ENCODE results near the gene TAPBP.
A peak's percentile ranks its signal among the peaks of the same experiment; 100 is the strongest.

The TAPBP gene

GRCh38 chr6:33314943-33315792 lies 1.3 kb upstream of the TAPBP start:
- DNase-seq (ENCODE audit: low read depth) = peak; percentile 67
- H3K4me3 ChIP-seq (ENCODE audit: low read depth, low read length) = peak overlapping the region; percentile 87
- TF ChIP-seq CTCF (IDR thresholded peaks at IDR 0.05; ENCODE audit: insufficient read depth, low read depth, low read length, missing control alignments) = no peak

DNA sequence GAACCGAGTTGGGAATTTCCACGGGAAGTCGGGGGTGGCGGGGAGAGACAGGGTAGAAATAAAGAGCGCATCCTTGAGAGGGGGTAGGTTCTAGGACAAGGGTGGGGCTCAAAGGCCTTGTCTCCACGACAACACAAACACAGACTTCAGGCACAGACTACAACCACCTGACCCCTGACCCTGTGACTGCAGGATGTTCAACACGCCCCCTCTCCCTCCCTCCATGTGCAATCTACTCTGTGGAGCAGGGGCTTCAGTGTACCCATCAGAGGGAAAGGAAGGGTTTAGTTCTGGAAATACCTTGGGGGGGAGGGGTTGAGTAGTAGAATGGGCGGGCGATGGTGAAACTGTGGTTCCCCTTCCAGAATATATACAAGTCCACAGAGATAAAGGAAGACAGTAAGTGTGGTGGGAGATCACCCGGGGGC lies 651 bp upstream of the TAPBP start:
- TF ChIP-seq CTCF (IDR thresholded peaks at IDR 0.05; ENCODE audit: insufficient read depth, low read depth, low read length, missing control alignments) = no peak
- peak overlapping the region; percentile 87 for H3K4me3 ChIP-seq (ENCODE audit: low read depth, low read length)
- DNase-seq (ENCODE audit: low read depth) = peak; percentile 85

- peak; percentile 34 for DNase-seq (ENCODE audit: low read depth)
- peak overlapping the region; percentile 87 for H3K4me3 ChIP-seq (ENCODE audit: low read depth, low read length)
- TF ChIP-seq CTCF (IDR thresholded peaks at IDR 0.05; ENCODE audit: insufficient read depth, low read depth, low read length, missing control alignments) = no peak
Measured at GRCh38 chr6:33313105-33313708, 671 bp downstream of the TAPBP start.

DNA sequence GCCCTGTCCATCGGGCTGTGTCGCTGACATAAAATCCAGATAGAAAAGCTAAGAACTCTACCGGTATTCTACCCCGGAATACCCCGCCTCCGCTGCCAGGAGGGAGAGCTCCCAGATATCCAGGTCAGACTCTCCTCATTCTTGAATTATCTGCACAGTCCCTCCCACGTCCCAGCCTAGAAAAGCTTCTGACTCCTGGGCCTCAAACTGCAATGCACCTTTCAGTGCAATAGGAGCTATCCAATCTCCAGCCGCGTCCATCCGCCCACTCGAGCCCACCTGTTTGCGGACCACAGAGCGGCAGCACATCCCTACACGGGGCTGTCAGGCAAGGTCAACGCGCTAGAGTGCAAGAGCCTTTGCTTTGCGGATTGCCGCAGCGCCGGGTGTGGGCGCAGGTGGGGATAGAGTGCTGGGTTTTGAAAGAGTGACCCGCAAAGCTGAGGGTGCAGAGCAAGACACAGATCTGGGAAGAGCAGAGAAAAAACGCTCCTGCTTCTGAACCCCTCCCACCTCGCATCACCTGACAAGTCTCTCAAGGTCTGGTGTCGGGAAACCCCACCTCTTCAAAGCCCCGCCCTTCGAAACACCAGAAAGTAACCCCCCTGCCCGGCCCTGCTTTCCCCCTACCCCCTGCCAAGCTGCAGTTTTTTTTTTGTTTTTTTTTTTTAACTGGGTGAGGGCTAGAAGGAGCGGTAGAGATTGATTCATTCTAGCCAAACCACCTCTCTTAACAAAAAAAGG lies 1.3 kb downstream of the TAPBP start:
- DNase-seq (ENCODE audit: low read depth) = peak; percentile 87
- peak overlapping the region; percentile 87 for H3K4me3 ChIP-seq (ENCODE audit: low read depth, low read length)

GRCh38 chr6:33306356-33306755 lies 7.5 kb downstream of the TAPBP start:
- TF ChIP-seq CTCF (IDR thresholded peaks at IDR 0.05; ENCODE audit: insufficient read depth, low read depth, low read length, missing control alignments) = no peak
- DNase-seq (ENCODE audit: low read depth) = no peak
- no peak overlapping the region for H3K4me3 ChIP-seq (ENCODE audit: low read depth, low read length)

More for the DNA sequence above, 1.3 kb downstream of the TAPBP start:
- no peak for TF ChIP-seq CTCF (IDR thresholded peaks at IDR 0.05; ENCODE audit: insufficient read depth, low read depth, low read length, missing control alignments)

DNA sequence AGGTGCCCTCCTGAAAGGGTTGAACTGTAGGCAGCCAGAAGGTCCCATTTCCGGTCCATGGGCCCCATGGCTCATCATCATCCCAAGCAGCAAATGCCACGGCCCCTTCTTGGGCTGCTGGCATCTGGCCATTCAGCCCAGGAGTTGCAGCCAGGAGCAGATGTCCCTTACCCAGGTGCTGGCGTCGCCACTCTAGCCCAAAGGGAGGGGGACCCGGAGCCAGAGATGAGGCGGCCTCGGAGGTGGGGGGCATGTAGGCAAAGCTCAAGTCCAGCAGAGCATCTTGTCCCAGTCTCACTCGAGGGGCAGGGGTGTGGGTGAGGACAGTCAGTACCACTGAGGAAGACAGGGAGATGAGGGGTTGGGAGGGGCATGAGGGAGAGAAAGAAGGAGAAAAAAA lies 8.8 kb downstream of the TAPBP start:
- H3K4me3 ChIP-seq (ENCODE audit: low read depth, low read length) = no peak overlapping the region
- DNase-seq (ENCODE audit: low read depth) = no peak
- no peak for TF ChIP-seq CTCF (IDR thresholded peaks at IDR 0.05; ENCODE audit: insufficient read depth, low read depth, low read length, missing control alignments)

All from GM12865 (cell line).